Endothelial cell of umbilical vein (primary cell): ENCODE measurements around the gene CFAP20DC. TPM values are rescaled to one million over a fixed set of nuclear protein-coding genes. Genes with fewer than 3 reads are reported as not detected.

ENCODE experiments used
- BruUV-seq: library from RNA; stranded (reverse); fragments of 400-500 nt; replicated peaks from 2 replicates; lab custom pipeline; 2021; lab: Mats Ljungman, UMichigan
- CTCF ChIA-PET: fragments of 300-600, 350-600 bp; sonication (Branson Sonifier 250); formaldehyde crosslinking; loops from one replicate; lab custom pipeline; 2021; ENCODE audit warnings: antibody characterized with exemption, inconsistent platforms; lab: Charles Lee
- POLR2A ChIA-PET: fragments of 300-600, 350-600 bp; sonication (Branson Sonifier 250); formaldehyde crosslinking; loops from one replicate; lab custom pipeline; 2021; ENCODE audit warnings: antibody characterized with exemption, inconsistent platforms; lab: Charles Lee
- DNase-seq: peaks from one replicate; pipeline ENCODE4 v3.0.0-alpha.2; 2011; ENCODE audit warnings: low read depth, low spot score
- FAIRE-seq: peaks from 2 replicates; lab custom pipeline; 2011; peaks lifted over from hg19 to GRCh38; lab: Jason Lieb, UNC
- H2AFZ ChIP-seq: 2 replicates; pipeline ENCODE4 v1.6.0; 2012; ENCODE audit warnings: low read depth, low read length, control low read depth, inconsistent platforms
- H3K27ac ChIP-seq: 2 replicates; pipeline ENCODE4 v1.5.1; 2011; ENCODE audit warnings: low read depth, mild to moderate bottlenecking, control low read depth, low read length, moderate library complexity; ENCODE audit not compliant: insufficient read depth
- H3K27me3 ChIP-seq, 2 experiments: 2 replicates each; pipeline versions ENCODE4 v1.6.0 to v1.6.1; 2011; ENCODE audit warnings: low read length in 2 of 2, mixed read lengths in 1 of 2; ENCODE audit not compliant: control insufficient read depth in 2 of 2, insufficient read depth in 2 of 2
- H3K36me3 ChIP-seq, 2 experiments: 2 replicates in 1 of 2; 3 replicates in 1 of 2; pipeline ENCODE4 v1.5.1; 2011; ENCODE audit warnings: low read length in 2 of 2, mild to moderate bottlenecking in 1 of 2, moderate library complexity in 1 of 2; ENCODE audit not compliant: control insufficient read depth in 2 of 2, insufficient read depth in 2 of 2; ENCODE audit errors: extremely low read depth in 1 of 2
- H3K4me1 ChIP-seq: 3 replicates; pipeline ENCODE4 v1.5.1; 2011; ENCODE audit warnings: mild to moderate bottlenecking, low read length; ENCODE audit not compliant: control insufficient read depth, insufficient read depth; ENCODE audit errors: extremely low read depth
- H3K4me2 ChIP-seq: 2 replicates; pipeline ENCODE4 v1.6.1; 2011; ENCODE audit warnings: low read length, control low read depth, mixed read lengths; ENCODE audit not compliant: insufficient read depth
- H3K4me3 ChIP-seq, 3 experiments: fragments of 200-600 bp in 1 of 3; sonication (generic), shearing (Covaris generic) in 1 of 3; replicated peaks in 1 of 3; 2 replicates each; pipeline ENCODE4 v1.5.1; 2011 to 2016; ENCODE audit warnings: control low read depth in 3 of 3, low read length in 3 of 3, mild to moderate bottlenecking in 2 of 3, inconsistent platforms in 1 of 3, low read depth in 1 of 3, moderate library complexity in 1 of 3; ENCODE audit not compliant: insufficient read depth in 1 of 3
- H3K79me2 ChIP-seq: 2 replicates; pipeline ENCODE4 v1.6.0; 2012; ENCODE audit warnings: low read length, inconsistent platforms; ENCODE audit not compliant: control insufficient read depth, insufficient read depth
- H3K9ac ChIP-seq: replicated peaks from 2 replicates; pipeline ENCODE3; 2011; ENCODE audit warnings: low read length, control low read depth; ENCODE audit not compliant: insufficient read depth; ENCODE audit errors: extremely low read depth
- H3K9me1 ChIP-seq: replicated peaks from 3 replicates; pipeline ENCODE4 v1.6.0; 2011; ENCODE audit warnings: mild to moderate bottlenecking, low read length; ENCODE audit not compliant: control insufficient read depth, insufficient read depth; ENCODE audit errors: extremely low read depth
- H3K9me3 ChIP-seq: replicated peaks from 2 replicates; pipeline ENCODE4 v1.5.1; 2012; ENCODE audit warnings: low read length, inconsistent platforms; ENCODE audit not compliant: control insufficient read depth, insufficient read depth
- H4K20me1 ChIP-seq: replicated peaks from 2 replicates; pipeline ENCODE3; 2011; ENCODE audit warnings: mild to moderate bottlenecking, low read length; ENCODE audit not compliant: control insufficient read depth, insufficient read depth; ENCODE audit errors: extremely low read depth
- CTCF ChIP-seq, 2 donors: IDR thresholded peaks; 1 replicate in 1 of 2; 2 replicates in 1 of 2; pipeline ENCODE4 v1.5.1; 2011; ENCODE audit warnings: low read length in 2 of 2, mild to moderate bottlenecking in 2 of 2, moderate library complexity in 2 of 2, control low read depth in 1 of 2, inconsistent platforms in 1 of 2, low read depth in 1 of 2; ENCODE audit not compliant: insufficient read depth in 1 of 2; ENCODE audit errors: extremely low read depth in 1 of 2
- EZH2 ChIP-seq: IDR thresholded peaks from 2 replicates; pipeline ENCODE4 v1.6.1; 2012; ENCODE audit warnings: borderline replicate concordance, low read depth, mild to moderate bottlenecking, moderate library complexity, low read length, inconsistent platforms; ENCODE audit not compliant: severe bottlenecking
- GATA2 ChIP-seq: IDR thresholded peaks from 2 replicates; pipeline ENCODE4 v1.7.0; 2011; ENCODE audit warnings: low read depth, mild to moderate bottlenecking, moderate library complexity, mixed read lengths, low read length; ENCODE audit not compliant: insufficient read length, insufficient read depth
- JUN ChIP-seq: IDR thresholded peaks from 2 replicates; pipeline ENCODE4 v1.6.1; 2011; ENCODE audit warnings: borderline replicate concordance, low read depth; ENCODE audit not compliant: insufficient read length, insufficient read depth
- MAX ChIP-seq: IDR thresholded peaks from 2 replicates; pipeline ENCODE4 v1.6.1; 2011; ENCODE audit not compliant: insufficient read depth, insufficient read length
- MYC ChIP-seq: IDR thresholded peaks from one replicate; pipeline ENCODE4 v1.6.1; 2011; ENCODE audit warnings: mild to moderate bottlenecking, low read depth, low read length
- POLR2AphosphoS5 ChIP-seq: IDR thresholded peaks from 2 replicates; pipeline ENCODE4 v1.6.1; 2012; ENCODE audit warnings: low read depth, mild to moderate bottlenecking, control low read depth, low read length, moderate library complexity; ENCODE audit not compliant: insufficient read depth
- dilution Hi-C: fragments of 300-500 bp; cut with MboI; formaldehyde crosslinking; loops from one replicate; pipeline ENCODE4 v1.15.0; 2019; ENCODE audit warnings: low sequenced_read_pairs; ENCODE audit not compliant: extremely low pct_ligation_motif_present
- intact Hi-C: fragments of 100-400 bp; cut with micrococcal nuclease; formaldehyde crosslinking; loops from one replicate; pipeline ENCODE4 v1.10.0; 2022
- polyA plus RNA-seq, 4 experiments: library from polyadenylated mRNA; depleted of rRNA in 3 of 4; stranded (reverse) in 3 of 4; unstranded in 1 of 4; fragments of >200 nt; gene quantifications; 2 replicates each; pipeline versions ENCODE4 v1.2.1 to v1.2.3, GENCODE V29; 2011 to 2012; ENCODE audit warnings: missing spikeins in 1 of 4
- total RNA-seq: library from RNA; stranded (reverse); gene quantifications from 2 replicates; pipeline ENCODE4 v1.2.3, GENCODE V29; 2021

Gene CFAP20DC
- total and polyA plus RNA-seq, 2 donors (not counting 3 experiments of a cell fraction or from before 2014, with no cell fraction given): 0.92 to 2.1 TPM

- H3K79me2 ChIP-seq: no peaks in the 10 kb centered on the region
- peak overlapping the region; percentile 68 for H3K4me2 ChIP-seq
- ChIA-PET CTCF (interaction anchor here (0.6 to 3.0 kb wide), 26 partner anchors 9 to 863 kb away, joined by 3 to 67 read pairs (median 4); partner anchors contain the start of gene CFAP20DC), POLR2A (no interaction called here)
- BruUV-seq: no TSS peak
- no peak overlapping the region for H3K4me3 ChIP-seq
- FAIRE-seq (peak; percentile 55), DNase-seq (peak; percentile 60)
- H3K9me3 ChIP-seq: no peaks in the 10 kb centered on the region
- H3K9me1 ChIP-seq: no peaks in the 10 kb centered on the region
- peak overlapping the region; percentile 92 for H2AFZ ChIP-seq
- peaks cover 19% of the 10 kb centered on the region for H3K4me1 ChIP-seq
- no peaks in the 10 kb centered on the region for H3K27me3 ChIP-seq
- dilution Hi-C loops: no loop called here
- no peaks in the 10 kb centered on the region for H3K36me3 ChIP-seq
- intact Hi-C loops: loop anchor here (1.0 to 5.0 kb wide), 6 partner anchors 58 to 862 kb away; no protein-coding TSS in a partner anchor
- TF ChIP-seq EZH2 (no peak), CTCF (IDR thresholded peaks at IDR 0.05; ENCODE audit: extremely low read depth in 1 of 2, insufficient read depth in 1 of 2, low read depth in 1 of 2, low read length in 2 of 2) (peak; percentile 59 to 71)
- no peaks in the 10 kb centered on the region for H4K20me1 ChIP-seq
- no peak overlapping the region for H3K27ac ChIP-seq
- no peak overlapping the region for H3K9ac ChIP-seq
These were observed 55.0 kb downstream of the CFAP20DC start for GRCh38 chr3:58994746-58995330.

- Histone ChIP-seq H3K4me2 (no peak overlapping the region), H3K9me3 (no peaks in the 10 kb centered on the region), H3K79me2 (no peaks in the 10 kb centered on the region), H2AFZ (no peak overlapping the region), H4K20me1 (no peaks in the 10 kb centered on the region), H3K9ac (no peak overlapping the region), H3K4me1 (peaks cover 27% of the 10 kb centered on the region), H3K9me1 (no peaks in the 10 kb centered on the region), H3K4me3 (no peak overlapping the region), H3K36me3 (no peaks in the 10 kb centered on the region), H3K27me3 (no peaks in the 10 kb centered on the region), H3K27ac (no peak overlapping the region)
- intact Hi-C loops: loop anchor here (5.0 kb wide), 1 partner anchor 431 kb away; no protein-coding TSS in a partner anchor
- ChIA-PET CTCF (interaction anchor here (1.2 to 3.0 kb wide), 5 partner anchors 7 to 335 kb away, joined by 3 to 67 read pairs (median 5); no protein-coding TSS in a partner anchor), POLR2A (no interaction called here)
- TF ChIP-seq MAX (no peak), GATA2 (no peak), EZH2 (no peak), JUN (no peak), MYC (no peak), POLR2AphosphoS5 (no peak)
- dilution Hi-C loops: no loop called here
- no TSS peak for BruUV-seq
- no peak for FAIRE-seq
- no peak for DNase-seq
These were observed 56.3 kb downstream of the CFAP20DC start for GRCh38 chr3:58993547-58993946.
